ENCODE results near the gene ACTR5.

The ACTR5 gene

GRCh38 chr20:38729767-38730166 is 18.5 kb upstream of the ACTR5 start:
- DNase-seq: no peak

- no peak for DNase-seq
Observed at GRCh38 chr20:38730167-38730988, 17.9 kb upstream of the ACTR5 start.

- DNase-seq: peak; percentile 85
Observed at GRCh38 chr20:38730989-38731737, 17.1 kb upstream of the ACTR5 start.

GRCh38 chr20:38731738-38732113 is 16.5 kb upstream of the ACTR5 start:
- DNase-seq: no peak

GRCh38 chr20:38732981-38733380 is 15.3 kb upstream of the ACTR5 start:
- DNase-seq: no peak

GRCh38 chr20:38735172-38735571 is 13.1 kb upstream of the ACTR5 start:
- DNase-seq: no peak

GRCh38 chr20:38737887-38738286 is 10.4 kb upstream of the ACTR5 start:
- DNase-seq: no peak

GRCh38 chr20:38745757-38746156 is 2.5 kb upstream of the ACTR5 start:
- DNase-seq: no peak

GRCh38 chr20:38747495-38748096 is 664 bp upstream of the ACTR5 start:
- DNase-seq: no peak

- peak; percentile 73 for DNase-seq
Observed at GRCh38 chr20:38748861-38749149, 545 bp downstream of the ACTR5 start.

GRCh38 chr20:38751360-38751976 is 3.2 kb downstream of the ACTR5 start:
- peak; percentile 26 for DNase-seq

GRCh38 chr20:38752029-38752428 is 3.8 kb downstream of the ACTR5 start:
- DNase-seq: no peak

GRCh38 chr20:38754924-38755323 is 6.7 kb downstream of the ACTR5 start:
- DNase-seq: no peak

GRCh38 chr20:38755324-38755910 is 7.2 kb downstream of the ACTR5 start:
- DNase-seq: no peak

GRCh38 chr20:38757145-38757775 is 9.0 kb downstream of the ACTR5 start:
- DNase-seq: no peak

GRCh38 chr20:38759106-38759505 is 10.8 kb downstream of the ACTR5 start:
- DNase-seq: no peak

- DNase-seq: no peak
Observed at GRCh38 chr20:38760978-38761377, 12.7 kb downstream of the ACTR5 start.

- DNase-seq: no peak
Observed at GRCh38 chr20:38762174-38762573, 13.9 kb downstream of the ACTR5 start.

GRCh38 chr20:38763616-38764015 is 15.4 kb downstream of the ACTR5 start:
- DNase-seq: no peak

- DNase-seq: peak; percentile 73
Observed at GRCh38 chr20:38764567-38765318, 16.5 kb downstream of the ACTR5 start.

- DNase-seq: no peak
Observed at GRCh38 chr20:38766071-38766470, 17.8 kb downstream of the ACTR5 start.
